Measurements from ENCODE around the gene ABHD8. TPM values are rescaled to one million over a fixed set of nuclear protein-coding genes. Genes with fewer than 3 reads are reported as not detected.
A peak's percentile ranks its signal among the peaks of the same experiment; 100 is the strongest.

Gene ABHD8
- total and polyA plus RNA-seq, 2 of the 13 experiments (the other 11 are each of a cell fraction or from before 2014, with no cell fraction given): 6.3 to 7.2 TPM

DNA sequence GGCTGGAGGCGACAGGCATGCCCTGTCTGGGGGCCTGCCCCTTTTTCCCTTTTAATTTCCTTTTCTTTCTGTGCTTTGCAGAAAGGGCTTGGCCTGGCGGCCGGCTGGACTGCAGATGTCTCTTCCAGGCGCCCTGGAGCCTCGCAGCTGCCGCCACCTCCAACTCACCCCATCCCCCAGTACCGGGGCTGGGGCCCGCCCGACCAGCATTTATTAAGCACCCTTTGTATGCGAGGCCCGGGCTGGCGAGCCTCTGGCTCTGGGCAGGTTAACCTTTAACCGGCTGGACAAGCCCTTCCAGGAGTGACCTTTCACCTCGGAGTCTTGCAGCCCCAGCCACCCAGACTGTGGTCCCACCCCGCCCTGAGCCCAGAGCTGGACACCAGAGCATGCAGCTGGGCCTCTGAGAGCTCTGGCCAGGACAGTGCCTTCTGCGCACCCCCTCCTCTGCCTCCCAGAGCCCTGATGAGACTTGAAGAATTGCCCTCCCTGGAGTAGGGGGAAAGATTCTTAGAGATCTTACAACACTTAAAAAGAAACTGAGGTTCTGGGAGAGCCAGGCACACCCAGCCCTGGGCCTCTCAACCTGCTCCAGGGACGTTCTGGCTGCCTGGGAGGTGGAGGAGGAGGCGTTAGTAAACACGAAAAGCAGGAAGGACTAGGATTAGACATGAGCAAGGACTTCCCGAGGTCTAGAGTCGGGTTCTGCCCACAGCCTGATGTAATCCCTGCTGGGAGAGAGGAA, 56.4 kb downstream of the ABHD8 start (continued):
- TF ChIP-seq TEF (CRISPR knock-in tag; IDR thresholded peaks at IDR 0.05) (no peak), GMEB1 (CRISPR knock-in tag; IDR thresholded peaks at IDR 0.05; ENCODE audit: borderline replicate concordance) (peak; percentile 12; the same call in 1 of the 2 replicates), KLF6 (CRISPR knock-in tag; IDR thresholded peaks at IDR 0.05) (no peak), ZNF224 (CRISPR knock-in tag; IDR thresholded peaks at IDR 0.05) (0 out of 2 replicates have a peak, but pooled peaks have one; percentile 28), SOX6 (IDR thresholded peaks at IDR 0.05) (no peak), SOX6 (CRISPR knock-in tag; IDR thresholded peaks at IDR 0.05) (peak; percentile 34; the same call in 1 of the 2 replicates), NR0B2 (CRISPR knock-in tag; IDR thresholded peaks at IDR 0.05) (no peak), HOXA3 (CRISPR knock-in tag; IDR thresholded peaks at IDR 0.05) (no peak; the same call in none of the 2 replicates), ZNF576 (CRISPR knock-in tag; IDR thresholded peaks at IDR 0.05) (no peak), ZBTB20 (CRISPR knock-in tag; IDR thresholded peaks at IDR 0.05; ENCODE audit: borderline replicate concordance, low read depth) (no peak), HDAC1 (CRISPR knock-in tag; IDR thresholded peaks at IDR 0.05) (peak; percentile 18), RCOR2 (CRISPR knock-in tag; IDR thresholded peaks at IDR 0.05) (peak; percentile 79), SYNCRIP (IDR thresholded peaks at IDR 0.05; ENCODE audit: insufficient read depth, low read depth, low read length) (no peak), FIP1L1 (IDR thresholded peaks at IDR 0.05; ENCODE audit: borderline replicate concordance, insufficient read depth, low read depth, low read length) (0 out of 2 replicates have a peak, but pooled peaks have one; percentile 12), NRL (CRISPR knock-in tag; IDR thresholded peaks at IDR 0.05; ENCODE audit: borderline replicate concordance) (0 out of 2 replicates have a peak, but pooled peaks have one; percentile 13), MLX (CRISPR knock-in tag; IDR thresholded peaks at IDR 0.05) (no peak), TGIF2 (CRISPR knock-in tag; IDR thresholded peaks at IDR 0.05) (no peak), PHF21A (CRISPR knock-in tag; IDR thresholded peaks at IDR 0.05) (peak; percentile 15; the same call in 1 of the 2 replicates), POLR2A (IDR thresholded peaks at IDR 0.05; ENCODE audit: insufficient read depth in 1 of 2, low read depth in 2 of 2, low read length in 2 of 2) (peak; percentile 55 to 58; a peak in 3 of 4 replicates), GPBP1L1 (CRISPR knock-in tag; IDR thresholded peaks at IDR 0.05) (no peak), SPEN (CRISPR knock-in tag; IDR thresholded peaks at IDR 0.05; ENCODE audit: low read depth) (peak; percentile 31; the same call in 1 of the 2 replicates), IKZF5 (CRISPR knock-in tag; IDR thresholded peaks at IDR 0.05) (peak; percentile 19; the same call in 1 of the 2 replicates)
- TF ChIP-seq, protein P1, sequence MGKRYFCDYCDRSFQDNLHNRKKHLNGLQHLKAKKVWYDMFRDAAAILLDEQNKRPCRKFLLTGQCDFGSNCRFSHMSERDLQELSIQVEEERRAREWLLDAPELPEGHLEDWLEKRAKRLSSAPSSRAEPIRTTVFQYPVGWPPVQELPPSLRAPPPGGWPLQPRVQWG (CRISPR knock-in tag; IDR thresholded peaks at IDR 0.05; ENCODE audit: borderline replicate concordance, low read depth): no peak
